GM23248 (cell line): ENCODE results near the gene NTNG1. TPM values are rescaled to one million over a fixed set of nuclear protein-coding genes. Genes with fewer than 3 reads are reported as not detected.
A peak's percentile ranks its signal among the peaks of the same experiment; 100 is the strongest.

Experiments used
- DNase-seq: peaks from one replicate; pipeline ENCODE4 v3.0.0-alpha.2; 2015
- H2AFZ ChIP-seq: fragments of 200-600 bp; sonication (generic); 2 replicates; pipeline ENCODE4 v1.6.1; 2016; ENCODE audit warnings: antibody characterized with exemption
- H3F3A ChIP-seq: fragments of 200-600 bp; sonication (generic); 2 replicates; pipeline ENCODE4 v1.6.1; 2016; ENCODE audit warnings: mild to moderate bottlenecking, antibody characterized with exemption, mixed run types; ENCODE audit not compliant: insufficient read depth
- H3K27ac ChIP-seq: fragments of 200-600 bp; sonication (generic); 2 replicates; pipeline ENCODE4 v1.5.1; 2016; ENCODE audit warnings: mild to moderate bottlenecking
- H3K27me3 ChIP-seq: fragments of 200-600 bp; sonication (generic); replicated peaks from 2 replicates; pipeline ENCODE4 v1.6.1; 2016; ENCODE audit warnings: mild to moderate bottlenecking; ENCODE audit not compliant: insufficient read depth
- H3K36me3 ChIP-seq: fragments of 200-600 bp; sonication (generic); 2 replicates; pipeline ENCODE4 v1.6.1; 2016; ENCODE audit warnings: low read depth, mild to moderate bottlenecking
- H3K4me1 ChIP-seq: fragments of 200-600 bp; sonication (generic); 2 replicates; pipeline ENCODE4 v1.6.1; 2016; ENCODE audit warnings: mild to moderate bottlenecking; ENCODE audit not compliant: insufficient read depth
- H3K4me2 ChIP-seq: fragments of 200-600 bp; sonication (generic); one replicate; pipeline ENCODE4 v1.6.1; 2016; ENCODE audit warnings: mild to moderate bottlenecking; ENCODE audit not compliant: unreplicated experiment
- H3K4me3 ChIP-seq: fragments of 200-600 bp; sonication (generic); 2 replicates; pipeline ENCODE4 v1.5.1; 2016; ENCODE audit warnings: mild to moderate bottlenecking
- H3K79me2 ChIP-seq: fragments of 200-600 bp; sonication (generic); 2 replicates; pipeline ENCODE4 v1.6.1; 2016; ENCODE audit warnings: mild to moderate bottlenecking; ENCODE audit not compliant: insufficient read depth
- H3K9ac ChIP-seq: fragments of 200-600 bp; sonication (generic); 2 replicates; pipeline ENCODE4 v1.6.1; 2016; ENCODE audit warnings: mild to moderate bottlenecking
- H3K9me2 ChIP-seq: fragments of 200-600 bp; sonication (generic); 2 replicates; pipeline ENCODE4 v1.6.1; 2016; ENCODE audit warnings: mixed run types, mild to moderate bottlenecking, moderate library complexity; ENCODE audit not compliant: insufficient read depth
- H3K9me3 ChIP-seq: fragments of 200-600 bp; sonication (generic); one replicate; pipeline ENCODE4 v1.6.1; 2017; ENCODE audit warnings: low read depth
- H4K20me1 ChIP-seq: fragments of 200-600 bp; sonication (generic); 2 replicates; pipeline ENCODE4 v1.6.0; 2016; ENCODE audit not compliant: insufficient read depth
- EZH2 ChIP-seq: fragments of 200-600 bp; sonication (generic); IDR thresholded peaks from 2 replicates; pipeline ENCODE4 v1.6.1; 2018; ENCODE audit warnings: antibody characterized with exemption, mild to moderate bottlenecking; ENCODE audit not compliant: insufficient read depth, poor library complexity, severe bottlenecking
- EZH2phosphoT487 ChIP-seq: fragments of 200-600 bp; sonication (generic); IDR thresholded peaks from 2 replicates; pipeline ENCODE4 v1.6.1; 2018; ENCODE audit warnings: antibody characterized with exemption, moderate library complexity, mild to moderate bottlenecking, low read depth; ENCODE audit not compliant: insufficient read depth
- WGBS, 2 experiments: methylation state at CpG; one replicate each; pipeline ENCODE4 v1.1.6; 2015 to 2017; ENCODE audit warnings: low lambda C conversion rate in 2 of 2, low coverage in 1 of 2; ENCODE audit errors: missing lambda C conversion rate in 2 of 2; 5-methylcytosine and 5-hydroxymethylcytosine counted together
- in situ Hi-C: fragments of 300-500 bp; cut with MboI; formaldehyde crosslinking; loops from 2 replicates; pipeline ENCODE4 v1.15.0; 2020
- polyA plus RNA-seq: library from polyadenylated mRNA; unstranded; fragments of >200 nt; fragmentation: Nextera tagmentation; extraction: Ambion mirVana; gene quantifications from 2 replicates; pipeline ENCODE4 v1.2.1, GENCODE V29; 2016
- total RNA-seq: library from RNA; depleted of rRNA; stranded (reverse); fragments of >200 nt; shearing (Covaris generic); gene quantifications from 2 replicates; pipeline ENCODE4 v1.2.3, GENCODE V29; 2014

NTNG1 gene
- total and polyA plus RNA-seq, 2 experiments from 2014 or later, result 14.4 to 16.0 TPM

GRCh38 chr1:107267489-107267888 lies 126.7 kb downstream of the NTNG1 start:
- Histone ChIP-seq H3K9me2 (no peaks in the 10 kb centered on the region), H3K27me3 (no peaks in the 10 kb centered on the region), H3K9me3 (no peaks in the 10 kb centered on the region), H2AFZ (no peak overlapping the region), H3K4me3 (no peak overlapping the region), H3K4me1 (peaks cover 29% of the 10 kb centered on the region), H3K27ac (no peak overlapping the region), H4K20me1 (no peaks in the 10 kb centered on the region), H3F3A (peaks cover 26% of the 10 kb centered on the region), H3K4me2 (no peak overlapping the region), H3K36me3 (no peaks in the 10 kb centered on the region), H3K9ac (no peak overlapping the region), H3K79me2 (no peaks in the 10 kb centered on the region; the same call in 1 of the 2 replicates)
- WGBS, 2 experiments, result 78 to 96% methylated on average over 3 of the region's 3 CpGs
- DNase-seq, result no peak
- in situ Hi-C loops, result no loop called here
- TF ChIP-seq EZH2phosphoT487, result no peak
- TF ChIP-seq EZH2, result no peak

- Histone ChIP-seq H3K27me3 (no peaks in the 10 kb centered on the region), H3K4me1 (peaks cover 13% of the 10 kb centered on the region; the same call in 1 of the 2 replicates), H3K4me2 (no peak overlapping the region), H3K79me2 (no peaks in the 10 kb centered on the region; the same call in 1 of the 2 replicates), H2AFZ (no peak overlapping the region), H3K9ac (no peak overlapping the region), H3K9me2 (no peaks in the 10 kb centered on the region), H3K36me3 (no peaks in the 10 kb centered on the region), H3K4me3 (no peak overlapping the region), H3K9me3 (no peaks in the 10 kb centered on the region), H3K27ac (no peak overlapping the region), H4K20me1 (no peaks in the 10 kb centered on the region), H3F3A (no peaks in the 10 kb centered on the region)
- WGBS, 2 experiments, result 95% methylated on average over 4 of the region's 4 CpGs
- no peak for DNase-seq
- TF ChIP-seq EZH2phosphoT487 (no peak), EZH2 (no peak)
- in situ Hi-C loops, result no loop called here
Observed at GRCh38 chr1:107272321-107272720, 131.5 kb downstream of the NTNG1 start.

- no peaks in the 10 kb centered on the region for H3K9me3 ChIP-seq
- peaks cover 14% of the 10 kb centered on the region; the same call in 1 of the 2 replicates for H3K4me1 ChIP-seq
- peak; percentile 23 for DNase-seq
- no peaks in the 10 kb centered on the region for H3K36me3 ChIP-seq
- H3K4me3 ChIP-seq, result peak overlapping the region; percentile 37
- no peak overlapping the region for H3K9ac ChIP-seq
- no peak for TF ChIP-seq EZH2phosphoT487
- TF ChIP-seq EZH2, result no peak
- H2AFZ ChIP-seq, result peak overlapping the region; percentile 42; the same call in 1 of the 2 replicates
- no peaks in the 10 kb centered on the region for H4K20me1 ChIP-seq
- in situ Hi-C loops, result no loop called here
- H3F3A ChIP-seq, result no peaks in the 10 kb centered on the region
- H3K27me3 ChIP-seq, result no peaks in the 10 kb centered on the region
- no peak overlapping the region for H3K27ac ChIP-seq
- no peaks in the 10 kb centered on the region for H3K9me2 ChIP-seq
- 95% methylated on average over 3 of the region's 3 CpGs for WGBS, 2 experiments
- no peaks in the 10 kb centered on the region; the same call in 1 of the 2 replicates for H3K79me2 ChIP-seq
- peak overlapping the region; percentile 8 for H3K4me2 ChIP-seq
Observed at GRCh38 chr1:107273515-107273914, 132.7 kb downstream of the NTNG1 start.

GRCh38 chr1:107274227-107274626 lies 133.4 kb downstream of the NTNG1 start:
- Histone ChIP-seq H3K4me2 (no peak overlapping the region), H3K27ac (no peak overlapping the region), H2AFZ (no peak overlapping the region), H3K9me3 (no peaks in the 10 kb centered on the region), H3K79me2 (no peaks in the 10 kb centered on the region; the same call in 1 of the 2 replicates), H3K9me2 (no peaks in the 10 kb centered on the region), H3F3A (no peaks in the 10 kb centered on the region), H3K9ac (no peak overlapping the region), H3K27me3 (no peaks in the 10 kb centered on the region), H3K4me1 (peaks cover 14% of the 10 kb centered on the region; the same call in 1 of the 2 replicates), H3K36me3 (no peaks in the 10 kb centered on the region), H3K4me3 (no peak overlapping the region), H4K20me1 (no peaks in the 10 kb centered on the region)
- TF ChIP-seq EZH2phosphoT487 (no peak), EZH2 (no peak)
- in situ Hi-C loops, result no loop called here
- DNase-seq, result no peak
- WGBS, 2 experiments, result 96 to 100% methylated on average over 1 of the region's 1 CpG
